IPS DF 19.7 (cell line): ENCODE measurements around the gene IL1RAP.

Experiments used
- DNase-seq: peaks from one replicate; pipeline ENCODE4 v3.0.0-alpha.2; 2013; ENCODE audit warnings: low read depth, low spot score

IL1RAP gene

DNA sequence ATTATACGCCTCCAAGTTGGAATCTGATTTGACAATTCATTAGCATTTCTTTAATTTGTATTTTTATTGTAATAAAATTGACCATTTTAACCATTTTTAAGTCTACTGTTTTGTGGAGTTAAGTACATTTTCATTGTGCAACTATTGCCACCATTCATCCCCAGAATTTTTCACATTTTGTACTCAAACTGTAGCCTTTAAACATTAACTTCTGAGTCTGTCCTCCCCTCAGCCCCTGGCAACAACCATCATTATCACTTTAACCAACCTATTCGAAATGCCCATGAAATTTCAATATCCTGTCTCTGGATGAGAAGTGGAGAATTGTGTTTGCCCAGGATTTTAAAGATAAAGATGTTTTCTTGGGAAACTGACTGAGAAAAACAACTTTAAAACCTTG, 27.7 kb downstream of the IL1RAP start:
- DNase-seq: no peak

- DNase-seq: no peak
Observed at GRCh38 chr3:190542846-190543245, 29.0 kb downstream of the IL1RAP start.

- no peak for DNase-seq
Observed at GRCh38 chr3:190543671-190544070, 29.8 kb downstream of the IL1RAP start.

GRCh38 chr3:190545191-190545590, 31.3 kb downstream of the IL1RAP start:
- DNase-seq: no peak

DNA sequence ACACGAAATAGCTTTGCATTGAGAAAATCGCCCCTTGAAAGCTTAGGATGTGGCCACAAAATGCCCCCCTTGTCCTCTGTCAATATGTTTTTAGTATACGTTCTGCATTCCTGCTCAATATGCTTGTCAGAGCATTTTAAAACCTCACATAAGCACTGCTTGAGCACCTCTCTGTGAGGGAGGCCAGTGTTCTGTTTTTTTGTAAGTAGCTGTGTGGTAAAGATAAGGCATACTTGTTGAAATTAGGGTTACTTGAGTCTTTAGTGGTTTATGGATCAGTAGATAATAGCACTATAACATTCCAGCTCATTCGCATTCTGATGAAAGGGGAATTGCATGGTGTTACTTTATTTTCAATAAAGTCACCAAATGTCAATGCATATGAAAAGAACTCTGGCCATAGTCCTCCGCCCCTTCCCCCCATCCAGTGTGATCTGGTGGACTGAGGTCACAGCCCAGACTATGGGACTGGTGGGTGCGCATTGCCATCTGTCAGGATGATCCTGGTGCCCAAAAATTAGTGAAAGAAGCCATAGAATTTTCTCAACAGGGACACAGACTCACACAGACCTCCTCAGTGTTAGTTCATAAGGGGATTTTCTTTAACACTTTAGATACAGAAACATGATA, 33.1 kb downstream of the IL1RAP start:
- DNase-seq: no peak

DNA sequence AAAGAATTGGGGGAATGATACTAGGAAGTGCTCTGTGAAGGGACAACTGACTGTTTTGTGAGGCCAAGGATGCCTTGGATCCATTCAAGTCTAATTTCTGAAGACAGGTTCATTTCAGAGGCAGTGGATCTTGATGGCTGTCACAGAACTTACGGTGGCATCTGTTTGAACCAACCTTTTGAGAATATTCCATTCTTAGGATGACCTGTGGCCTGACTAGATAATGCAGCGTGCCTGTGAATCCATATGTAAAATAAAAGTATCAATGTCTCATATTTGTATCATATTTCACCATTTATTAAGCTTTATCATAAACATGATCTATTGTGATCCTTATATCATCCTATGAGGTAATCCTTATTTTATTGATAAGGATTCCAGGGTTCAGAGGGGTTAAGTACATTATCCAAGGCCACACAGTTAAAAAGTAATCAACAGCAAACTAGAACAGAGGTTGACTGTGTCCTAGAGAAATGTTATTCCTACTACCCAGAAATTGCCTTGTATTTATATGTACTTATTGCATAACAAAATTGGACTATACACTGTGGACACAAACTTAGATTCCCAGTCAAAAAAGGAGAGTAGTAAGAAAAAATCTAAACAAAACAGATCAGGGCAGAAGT, 34.3 kb downstream of the IL1RAP start:
- no peak for DNase-seq

DNA sequence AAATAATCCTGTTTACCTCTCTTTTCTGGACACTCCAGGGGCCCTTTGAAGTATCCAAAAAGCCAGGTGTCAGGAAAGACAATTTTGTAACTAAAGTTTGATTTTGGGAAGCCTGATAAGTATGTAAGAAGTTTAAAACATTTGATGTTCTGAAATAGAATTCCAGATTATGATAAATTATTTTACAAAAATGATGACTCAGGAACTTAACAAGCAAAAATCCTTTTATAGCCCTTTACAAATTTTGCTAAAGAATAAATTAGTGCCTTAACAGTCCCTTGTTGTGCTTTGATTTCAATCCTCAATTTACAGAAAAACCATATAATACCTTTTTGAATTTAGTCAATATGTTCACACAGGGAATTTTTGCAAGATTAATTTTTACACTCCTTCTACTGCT, 38.1 kb downstream of the IL1RAP start:
- DNase-seq: no peak

- no peak for DNase-seq
Observed at GRCh38 chr3:190552969-190553759, 39.3 kb downstream of the IL1RAP start.

DNA sequence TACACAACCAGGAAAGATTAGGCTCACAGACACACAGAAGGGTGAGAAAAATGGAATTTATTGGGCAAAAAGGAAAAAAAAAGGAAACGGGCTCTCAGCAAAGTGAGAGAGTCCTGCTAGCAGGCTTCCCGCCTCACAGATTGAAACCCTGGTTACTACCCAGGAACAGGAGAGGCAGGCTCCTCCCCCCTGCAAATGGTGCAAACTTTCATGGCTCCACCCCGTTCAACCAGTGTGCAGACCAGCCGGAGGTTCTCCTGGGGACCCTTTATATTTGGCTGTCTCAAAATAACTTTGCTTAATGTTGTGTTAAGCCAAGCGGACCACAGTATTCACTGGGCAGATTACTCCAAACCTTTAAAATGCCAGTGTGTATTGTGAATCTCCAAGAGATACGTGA, 40.3 kb downstream of the IL1RAP start:
- DNase-seq: no peak

GRCh38 chr3:190556351-190556750, 42.5 kb downstream of the IL1RAP start:
- DNase-seq: no peak

- no peak for DNase-seq
Observed at GRCh38 chr3:190557296-190557695, 43.4 kb downstream of the IL1RAP start.

DNA sequence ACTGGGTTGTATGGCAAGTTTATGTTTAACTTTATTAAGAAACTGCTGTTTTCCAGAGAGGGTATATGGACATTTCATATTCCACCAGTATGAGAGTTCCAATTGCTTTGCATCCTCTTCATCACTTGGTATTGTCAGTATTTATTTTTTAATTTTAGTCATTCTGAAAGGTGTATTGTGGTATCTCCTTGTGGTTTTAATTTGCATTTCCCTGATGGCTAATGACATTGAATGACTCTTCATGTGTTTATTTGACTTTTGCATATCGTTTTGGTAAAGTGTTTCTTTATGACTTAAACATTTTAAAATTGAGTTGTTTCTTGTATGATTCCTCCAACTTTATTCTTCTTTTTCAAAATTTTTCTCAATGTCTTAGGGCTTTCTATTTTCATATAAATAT, 44.4 kb downstream of the IL1RAP start:
- DNase-seq: no peak

DNA sequence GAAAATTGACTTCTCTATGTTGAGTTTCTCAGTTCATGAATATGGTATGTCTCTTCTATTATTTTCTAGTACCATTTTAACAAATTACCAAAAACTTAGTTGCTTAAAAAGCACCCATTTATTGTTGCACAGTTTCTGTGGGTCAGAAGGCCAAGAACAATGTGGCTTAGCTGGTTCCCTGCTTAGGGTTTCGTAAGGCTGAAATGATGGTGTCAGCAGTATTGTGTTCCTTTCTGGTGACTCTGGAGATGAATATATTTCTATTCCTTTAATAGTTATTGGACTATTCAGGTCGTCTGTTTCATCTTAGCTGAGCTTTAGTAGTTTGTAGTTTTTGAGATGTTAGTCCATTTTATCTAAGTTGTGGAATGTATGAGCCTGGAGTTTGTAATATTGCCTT, 44.9 kb downstream of the IL1RAP start:
- no peak for DNase-seq

DNA sequence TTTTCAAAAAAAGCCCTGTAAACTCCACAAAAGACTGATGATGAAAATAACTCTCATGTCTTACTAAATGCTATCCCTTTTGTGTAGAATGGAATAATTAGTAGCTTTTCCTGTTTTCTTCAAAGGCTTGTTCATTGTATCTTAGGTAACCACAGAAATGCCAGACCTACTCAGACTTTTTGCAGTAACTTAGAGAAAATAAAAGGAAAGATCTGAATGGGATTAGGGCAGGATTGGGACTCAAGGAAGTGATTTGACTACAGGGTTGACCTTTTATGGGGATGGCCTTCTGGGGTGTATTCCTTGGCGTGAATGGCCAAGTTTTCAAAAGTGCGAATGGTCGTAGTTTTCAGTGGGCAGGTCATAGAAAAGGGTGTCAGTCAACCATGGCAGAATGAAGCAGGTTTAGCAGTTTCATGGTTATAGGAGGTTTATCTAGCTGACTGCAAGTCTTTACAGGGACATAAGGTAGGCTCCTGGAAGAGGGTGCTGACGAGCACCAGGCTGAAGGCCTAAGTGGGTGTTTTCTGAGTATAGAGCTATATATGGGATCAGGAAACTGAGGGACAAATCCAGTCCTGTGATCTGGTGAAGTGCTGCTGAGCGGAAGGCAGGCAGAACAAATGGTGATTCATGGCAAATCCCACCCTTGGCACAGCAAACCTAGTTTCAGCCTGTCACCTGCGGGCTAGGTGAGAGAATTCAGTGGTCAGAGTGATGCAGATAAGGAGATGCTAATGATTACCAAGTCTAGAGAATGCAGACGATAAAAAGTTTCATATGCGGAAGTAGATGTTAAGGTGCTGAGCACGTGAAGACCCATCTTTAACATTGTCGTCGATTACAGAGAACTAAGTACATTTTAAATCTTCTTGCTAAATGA, 46.4 kb downstream of the IL1RAP start:
- no peak for DNase-seq

- no peak for DNase-seq
Observed at GRCh38 chr3:190562866-190563510, 49.1 kb downstream of the IL1RAP start.

DNA sequence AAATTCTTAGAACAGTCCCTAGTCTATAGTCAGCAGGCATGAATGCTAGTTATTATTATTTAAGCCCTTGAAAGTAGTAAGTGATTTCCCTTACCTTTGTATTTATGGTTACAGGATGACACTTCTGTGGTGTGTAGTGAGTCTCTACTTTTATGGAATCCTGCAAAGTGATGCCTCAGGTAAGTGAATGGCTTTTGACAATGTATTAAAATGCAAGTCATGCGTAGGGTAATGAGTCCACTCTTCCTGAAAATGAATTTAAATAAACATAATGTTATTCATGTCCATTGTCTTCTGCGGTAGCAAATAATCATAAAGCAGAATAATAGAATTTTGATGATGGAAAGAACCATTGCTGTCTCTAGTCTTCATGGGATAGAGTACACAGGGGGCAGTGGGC, 50.3 kb downstream of the IL1RAP start:
- DNase-seq: no peak

GRCh38 chr3:190566043-190566933, 52.4 kb downstream of the IL1RAP start:
- DNase-seq: peak; percentile 23

GRCh38 chr3:190568036-190568435, 54.2 kb downstream of the IL1RAP start:
- DNase-seq: no peak

DNA sequence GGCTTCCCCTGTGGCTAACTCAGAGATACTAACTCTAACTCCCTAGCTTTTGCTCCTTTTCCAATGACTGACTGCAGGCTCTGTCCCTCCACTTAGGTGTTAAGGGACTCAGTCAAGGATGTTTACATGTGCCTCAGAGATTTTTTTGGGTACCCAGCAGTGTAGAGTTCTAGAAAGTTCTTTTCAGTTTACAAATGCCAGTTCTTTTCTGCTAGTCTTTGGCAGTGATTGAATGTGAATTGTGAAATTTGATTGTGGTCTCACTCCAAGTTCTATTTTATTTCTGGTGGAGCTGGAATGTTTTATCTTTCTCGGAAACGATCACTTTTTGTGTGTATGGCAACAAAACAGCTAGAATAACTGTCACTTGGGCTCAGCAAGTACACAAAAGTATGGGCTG, 60.6 kb downstream of the IL1RAP start:
- no peak for DNase-seq

- no peak for DNase-seq
Observed at GRCh38 chr3:190575437-190576185, 61.7 kb downstream of the IL1RAP start.
